ENCODE measurements around the gene MAP1B. TPM values are rescaled to one million over a fixed set of nuclear protein-coding genes. Genes with fewer than 3 reads are reported as not detected.
A peak's percentile ranks its signal among the peaks of the same experiment; 100 is the strongest.

MAP1B gene
- total and polyA plus RNA-seq, 4 donors = 1.5 to 46.7 (median 16.0) TPM

DNA sequence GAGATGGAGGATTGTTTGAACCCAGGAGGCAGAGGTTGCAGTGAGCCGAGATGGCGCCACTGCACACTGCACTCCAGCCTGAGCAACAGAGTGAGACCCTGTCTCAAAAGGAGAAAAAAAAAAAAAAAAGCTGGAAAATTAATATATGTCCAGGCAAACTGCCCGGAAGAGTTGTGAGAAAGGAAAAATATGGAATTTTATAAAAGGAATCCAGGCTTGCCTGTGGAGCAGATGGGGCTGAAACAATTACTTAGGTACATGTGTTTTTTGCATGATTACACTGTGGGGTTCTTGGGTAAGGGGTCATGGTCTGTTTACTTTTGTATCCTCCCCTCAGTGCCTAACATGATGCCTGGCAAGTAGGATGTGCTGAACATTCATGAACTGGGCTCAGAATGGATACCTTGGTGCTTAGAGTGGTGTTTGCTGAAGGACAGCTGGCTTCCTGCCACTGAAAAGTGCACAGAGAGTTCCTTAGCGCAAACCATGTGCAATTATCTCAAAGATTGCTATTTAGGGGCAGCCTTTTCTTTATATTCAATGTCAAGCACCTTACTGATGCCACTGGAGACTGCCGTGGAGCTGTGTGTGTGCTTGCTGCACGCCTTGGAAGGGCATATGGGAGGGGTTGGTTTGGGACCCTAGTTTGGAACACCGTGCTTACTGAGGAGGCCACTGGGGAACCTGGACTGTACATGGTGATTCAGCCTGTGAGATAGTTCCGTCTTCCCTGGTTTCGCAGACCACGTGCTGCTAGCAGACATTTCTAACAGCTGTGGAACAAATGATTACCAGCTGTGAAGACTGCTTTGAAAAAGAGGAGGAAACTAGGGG, 78.4 kb downstream of the MAP1B start:
- H3K4me3 ChIP-seq = no peak overlapping the region
- DNase-seq (peak in 2 of 3 donors; percentile 24 to 35), ATAC-seq (ENCODE audit: insufficient read depth, low FRiP score) (no peak)
- no peak overlapping the region for H3K27ac ChIP-seq (ENCODE audit: low read depth in 1 of 2, low read length in 1 of 2)
- H3K27me3 ChIP-seq (ENCODE audit: control insufficient read depth in 3 of 3, insufficient read depth in 3 of 3, low read length in 2 of 3) = no peaks in the 10 kb centered on the region
- TF ChIP-seq, protein P1, sequence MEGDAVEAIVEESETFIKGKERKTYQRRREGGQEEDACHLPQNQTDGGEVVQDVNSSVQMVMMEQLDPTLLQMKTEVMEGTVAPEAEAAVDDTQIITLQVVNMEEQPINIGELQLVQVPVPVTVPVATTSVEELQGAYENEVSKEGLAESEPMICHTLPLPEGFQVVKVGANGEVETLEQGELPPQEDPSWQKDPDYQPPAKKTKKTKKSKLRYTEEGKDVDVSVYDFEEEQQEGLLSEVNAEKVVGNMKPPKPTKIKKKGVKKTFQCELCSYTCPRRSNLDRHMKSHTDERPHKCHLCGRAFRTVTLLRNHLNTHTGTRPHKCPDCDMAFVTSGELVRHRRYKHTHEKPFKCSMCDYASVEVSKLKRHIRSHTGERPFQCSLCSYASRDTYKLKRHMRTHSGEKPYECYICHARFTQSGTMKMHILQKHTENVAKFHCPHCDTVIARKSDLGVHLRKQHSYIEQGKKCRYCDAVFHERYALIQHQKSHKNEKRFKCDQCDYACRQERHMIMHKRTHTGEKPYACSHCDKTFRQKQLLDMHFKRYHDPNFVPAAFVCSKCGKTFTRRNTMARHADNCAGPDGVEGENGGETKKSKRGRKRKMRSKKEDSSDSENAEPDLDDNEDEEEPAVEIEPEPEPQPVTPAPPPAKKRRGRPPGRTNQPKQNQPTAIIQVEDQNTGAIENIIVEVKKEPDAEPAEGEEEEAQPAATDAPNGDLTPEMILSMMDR (IDR thresholded peaks at IDR 0.05; ENCODE audit: control extremely low read depth, extremely low read depth) = no peak
- H3K9ac ChIP-seq (ENCODE audit: insufficient read depth in 1 of 2, low read length in 2 of 2) = no peak overlapping the region
- WGBS, 2 donors = 85 to 90% methylated on average over 10 of the region's 10 CpGs
- peaks cover 0 to 6% (median 5%) of the 10 kb centered on the region in 4 donors for H3K36me3 ChIP-seq (ENCODE audit: control insufficient read depth in 4 of 4, insufficient read depth in 4 of 4, low read length in 4 of 4)
- no peaks in the 10 kb centered on the region for H3K9me3 ChIP-seq (ENCODE audit: control insufficient read depth in 4 of 4, insufficient read depth in 3 of 4, low read length in 3 of 4)
- H3K4me1 ChIP-seq (ENCODE audit: control insufficient read depth in 5 of 5, insufficient read depth in 5 of 5, low read length in 5 of 5) = peaks cover 0 to 14% (median 3%) of the 10 kb centered on the region in 5 donors

DNA sequence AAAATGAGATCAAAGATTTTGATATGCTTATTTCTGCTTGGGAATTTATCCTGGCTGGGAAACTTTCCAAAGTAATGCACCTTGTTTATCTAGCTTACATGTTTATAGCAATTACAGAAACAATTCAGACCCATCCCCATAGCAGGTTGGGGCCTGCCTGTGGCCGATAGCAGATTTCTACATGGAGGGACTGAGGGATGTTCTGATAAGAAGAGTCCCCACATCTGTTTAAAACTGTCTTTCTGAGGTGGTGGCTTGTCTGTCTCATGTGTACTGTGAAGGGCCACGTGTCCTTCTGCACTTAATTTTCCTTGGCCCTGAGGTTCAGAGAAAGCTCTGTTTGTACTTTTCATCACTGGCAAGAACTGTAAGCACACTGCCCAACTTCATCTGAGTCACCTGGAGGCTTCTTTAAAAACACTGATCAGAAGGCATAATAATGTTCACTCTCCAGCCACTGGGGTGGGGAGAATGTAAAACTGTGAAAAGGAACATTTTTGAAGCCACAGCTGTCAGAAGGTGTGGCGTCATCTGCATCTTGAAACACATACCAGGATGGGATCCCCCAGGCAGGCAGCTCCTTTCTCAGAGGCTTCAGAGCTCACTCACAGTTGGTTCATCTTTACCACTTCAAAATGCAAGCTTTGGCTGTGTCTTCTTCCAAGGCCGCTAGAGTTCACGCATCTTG, 80.3 kb downstream of the MAP1B start:
- Histone ChIP-seq H3K9ac (ENCODE audit: insufficient read depth in 1 of 2, low read length in 2 of 2) (no peak overlapping the region), H3K4me3 (no peak overlapping the region), H3K36me3 (ENCODE audit: control insufficient read depth in 4 of 4, insufficient read depth in 4 of 4, low read length in 4 of 4) (peaks cover 0 to 6% (median 5%) of the 10 kb centered on the region in 4 donors), H3K4me1 (ENCODE audit: control insufficient read depth in 5 of 5, insufficient read depth in 5 of 5, low read length in 5 of 5) (peaks cover 0 to 14% (median 3%) of the 10 kb centered on the region in 5 donors), H3K27ac (ENCODE audit: low read depth in 1 of 2, low read length in 1 of 2) (no peak overlapping the region), H3K27me3 (ENCODE audit: control insufficient read depth in 3 of 3, insufficient read depth in 3 of 3, low read length in 2 of 3) (no peaks in the 10 kb centered on the region), H3K9me3 (ENCODE audit: control insufficient read depth in 4 of 4, insufficient read depth in 3 of 4, low read length in 3 of 4) (no peaks in the 10 kb centered on the region)
- TF ChIP-seq, protein P1 (IDR thresholded peaks at IDR 0.05; ENCODE audit: control extremely low read depth, extremely low read depth) = no peak
- WGBS, 2 donors = 84 to 88% methylated on average over 5 of the region's 5 CpGs
- no peak for ATAC-seq (ENCODE audit: insufficient read depth, low FRiP score)
- DNase-seq = no peak

- 89 to 92% methylated on average over 2 of the region's 2 CpGs for WGBS, 2 donors
- TF ChIP-seq, protein P1 (IDR thresholded peaks at IDR 0.05; ENCODE audit: control extremely low read depth, extremely low read depth) = no peak
Measured at GRCh38 chr5:72188166-72188565, 80.9 kb downstream of the MAP1B start.

More at GRCh38 chr5:72188166-72188565, 80.9 kb downstream of the MAP1B start:
- Histone ChIP-seq H3K36me3 (ENCODE audit: control insufficient read depth in 4 of 4, insufficient read depth in 4 of 4, low read length in 4 of 4) (peaks cover 0 to 6% (median 5%) of the 10 kb centered on the region in 4 donors), H3K4me1 (ENCODE audit: control insufficient read depth in 5 of 5, insufficient read depth in 5 of 5, low read length in 5 of 5) (peaks cover 0 to 14% (median 3%) of the 10 kb centered on the region in 5 donors), H3K27me3 (ENCODE audit: control insufficient read depth in 3 of 3, insufficient read depth in 3 of 3, low read length in 2 of 3) (no peaks in the 10 kb centered on the region), H3K9ac (ENCODE audit: insufficient read depth in 1 of 2, low read length in 2 of 2) (no peak overlapping the region), H3K9me3 (ENCODE audit: control insufficient read depth in 4 of 4, insufficient read depth in 3 of 4, low read length in 3 of 4) (no peaks in the 10 kb centered on the region), H3K4me3 (no peak overlapping the region), H3K27ac (ENCODE audit: low read depth in 1 of 2, low read length in 1 of 2) (no peak overlapping the region)
- DNase-seq (no peak), ATAC-seq (ENCODE audit: insufficient read depth, low FRiP score) (no peak)

Data from lung (tissue), 12 donors.